Fibroblast of lung (primary cell): ENCODE results near the gene SUSD6. TPM values are rescaled to one million over a fixed set of nuclear protein-coding genes. Genes with fewer than 3 reads are reported as not detected.

Experiments
- DNase-seq, 2 donors: peaks; one replicate each; pipeline versions ENCODE4 v3.0.0 to v3.0.0-alpha.2; 2010; ENCODE audit warnings: low read depth in 2 of 2
- H2AFZ ChIP-seq: 2 replicates; pipeline ENCODE4 v1.5.1; 2012; ENCODE audit warnings: low read length, control low read depth, inconsistent platforms
- H3K27ac ChIP-seq: 2 replicates; pipeline ENCODE4 v1.5.1; 2011; ENCODE audit warnings: low read length, control low read depth; ENCODE audit not compliant: insufficient read depth
- H3K27me3 ChIP-seq: 2 replicates; pipeline ENCODE4 v1.5.1; 2011; ENCODE audit warnings: mild to moderate bottlenecking, low read length; ENCODE audit not compliant: control insufficient read depth, insufficient read depth
- H3K36me3 ChIP-seq: 2 replicates; pipeline ENCODE4 v1.5.1; 2011; ENCODE audit warnings: low read length; ENCODE audit not compliant: control insufficient read depth, insufficient read depth
- H3K4me1 ChIP-seq: 2 replicates; pipeline ENCODE4 v1.5.1; 2011; ENCODE audit warnings: low read length; ENCODE audit not compliant: control insufficient read depth, insufficient read depth; ENCODE audit errors: extremely low read depth
- H3K4me2 ChIP-seq: 2 replicates; pipeline ENCODE4 v1.5.1; 2011; ENCODE audit warnings: low read length, control low read depth; ENCODE audit not compliant: insufficient read depth; ENCODE audit errors: extremely low read depth
- H3K4me3 ChIP-seq, 4 experiments: fragments of 200-600 bp in 1 of 4; sonication (generic) in 1 of 4; replicated peaks in 1 of 4; 2 replicates each; pipeline ENCODE4 v1.5.1; 2011 to 2016; ENCODE audit warnings: low read length in 4 of 4, low read depth in 3 of 4, mild to moderate bottlenecking in 3 of 4, control low read depth in 2 of 4, inconsistent platforms in 1 of 4, mixed read lengths in 1 of 4; ENCODE audit not compliant: insufficient read depth in 1 of 4; ENCODE audit errors: control extremely low read depth in 1 of 4
- H3K79me2 ChIP-seq: 2 replicates; pipeline ENCODE4 v1.5.1; 2012; ENCODE audit warnings: mild to moderate bottlenecking, low read length, inconsistent platforms; ENCODE audit not compliant: control insufficient read depth, insufficient read depth
- H3K9ac ChIP-seq: 2 replicates; pipeline ENCODE4 v1.5.1; 2011; ENCODE audit warnings: mild to moderate bottlenecking, low read length, control low read depth; ENCODE audit not compliant: insufficient read depth
- H3K9me3 ChIP-seq: 2 replicates; pipeline ENCODE4 v1.5.1; 2012; ENCODE audit warnings: low read depth, low read length; ENCODE audit not compliant: control insufficient read depth, insufficient read depth
- H4K20me1 ChIP-seq: 2 replicates; pipeline ENCODE4 v1.5.1; 2011; ENCODE audit warnings: low read length; ENCODE audit not compliant: control insufficient read depth, insufficient read depth; ENCODE audit errors: extremely low read depth
- CTCF ChIP-seq, 2 donors: IDR thresholded peaks in 1 of 2; conservative IDR thresholded peaks in 1 of 2; 1 replicate in 1 of 2; 2 replicates in 1 of 2; pipeline ENCODE4 v1.5.1; 2011 to 2012; ENCODE audit warnings: low read length in 2 of 2, control low read depth in 1 of 2, inconsistent platforms in 1 of 2, low read depth in 1 of 2, mild to moderate bottlenecking in 1 of 2
- EZH2 ChIP-seq: IDR thresholded peaks from 2 replicates; pipeline ENCODE4 v1.5.1; 2012; ENCODE audit warnings: low read length, control low read depth, mild to moderate bottlenecking; ENCODE audit errors: missing control alignments
- polyA plus RNA-seq, 2 donors: library from polyadenylated mRNA; depleted of rRNA in 1 of 2; stranded (reverse) in 1 of 2; unstranded in 1 of 2; fragments of >200 nt; gene quantifications; 2 replicates each; pipeline ENCODE4 v1.2.1, GENCODE V29; 2011 to 2012; ENCODE audit warnings: missing spikeins in 1 of 2
- total RNA-seq: library from RNA; depleted of rRNA; stranded (reverse); fragments of >200 nt; gene quantifications from 2 replicates; pipeline ENCODE4 v1.2.1, GENCODE V29; 2014

The SUSD6 gene
- total and polyA plus RNA-seq, 2 donors (not counting 1 experiment from before 2014, with no cell fraction given), result 9.1 to 11.4 TPM

- TF ChIP-seq CTCF (conservative IDR thresholded peaks at IDR 0.05 in 1 of 2, IDR thresholded peaks at IDR 0.05 in 1 of 2; ENCODE audit: low read depth in 1 of 2, low read length in 2 of 2) (no peak), EZH2 (peak; percentile 45)
- no peak overlapping the region for H3K27ac ChIP-seq
- H3K9ac ChIP-seq, result no peak overlapping the region
- peaks cover 2% of the 10 kb centered on the region for H3K4me1 ChIP-seq
- no peak overlapping the region for H3K4me3 ChIP-seq
- no peaks in the 10 kb centered on the region for H4K20me1 ChIP-seq
- H3K9me3 ChIP-seq, result no peaks in the 10 kb centered on the region
- H3K36me3 ChIP-seq, result no peaks in the 10 kb centered on the region
- no peaks in the 10 kb centered on the region for H3K79me2 ChIP-seq
- peaks cover 13% of the 10 kb centered on the region for H3K27me3 ChIP-seq
- no peak overlapping the region for H2AFZ ChIP-seq
- H3K4me2 ChIP-seq, result no peak overlapping the region
- no peak for DNase-seq
Observed at GRCh38 chr14:69579476-69579875, 31.9 kb upstream of the SUSD6 start.

GRCh38 chr14:69580009-69580577 lies 31.3 kb upstream of the SUSD6 start:
- H3K4me2 ChIP-seq, result no peak overlapping the region
- no peaks in the 10 kb centered on the region for H3K36me3 ChIP-seq
- H3K27ac ChIP-seq, result no peak overlapping the region
- DNase-seq, result peak; percentile 91 to 99
- H3K9me3 ChIP-seq, result no peaks in the 10 kb centered on the region
- peaks cover 11% of the 10 kb centered on the region for H3K27me3 ChIP-seq
- H3K4me3 ChIP-seq, result no peak overlapping the region
- no peaks in the 10 kb centered on the region for H4K20me1 ChIP-seq
- no peaks in the 10 kb centered on the region for H3K79me2 ChIP-seq
- no peak overlapping the region for H2AFZ ChIP-seq
- peaks cover 2% of the 10 kb centered on the region for H3K4me1 ChIP-seq
- TF ChIP-seq EZH2 (no peak), CTCF (conservative IDR thresholded peaks at IDR 0.05 in 1 of 2, IDR thresholded peaks at IDR 0.05 in 1 of 2; ENCODE audit: low read depth in 1 of 2, low read length in 2 of 2) (peak; percentile 59 to 89)
- no peak overlapping the region for H3K9ac ChIP-seq

DNA sequence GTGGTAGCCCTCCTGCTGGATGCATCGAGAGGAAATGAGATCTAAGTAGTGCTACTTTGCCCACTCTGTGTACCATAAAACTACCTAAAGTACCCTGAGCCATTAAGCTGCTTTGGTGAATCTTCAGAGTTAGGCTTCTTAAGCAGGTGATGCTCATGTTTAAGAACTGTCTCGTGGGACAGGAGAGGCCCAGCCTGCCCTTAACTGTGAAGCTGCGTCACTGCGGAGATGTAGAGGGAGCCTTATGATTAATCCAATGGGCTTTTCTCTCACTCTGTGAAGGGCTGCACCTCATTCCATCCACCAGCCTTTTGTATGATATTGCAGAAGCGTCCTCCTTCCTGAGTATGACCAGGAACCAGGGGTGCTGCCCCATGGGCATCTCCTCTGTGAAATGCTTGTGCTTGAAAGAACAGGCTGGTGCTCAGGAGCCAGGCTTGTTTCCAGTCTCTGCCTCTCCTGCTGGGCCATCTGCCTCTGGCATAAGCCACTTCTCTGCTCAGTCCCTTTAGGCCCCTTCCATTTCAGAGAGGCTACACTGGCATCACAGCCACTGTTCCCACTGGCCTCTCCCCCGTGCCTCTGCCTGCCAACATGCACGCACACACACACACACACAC lies 30.0 kb upstream of the SUSD6 start:
- peaks cover 7% of the 10 kb centered on the region for H3K27me3 ChIP-seq
- no peak for TF ChIP-seq CTCF (conservative IDR thresholded peaks at IDR 0.05 in 1 of 2, IDR thresholded peaks at IDR 0.05 in 1 of 2; ENCODE audit: low read depth in 1 of 2, low read length in 2 of 2)
- TF ChIP-seq EZH2, result no peak

More for the DNA sequence above, 30.0 kb upstream of the SUSD6 start:
- H3K4me1 ChIP-seq, result peaks cover 2% of the 10 kb centered on the region
- no peaks in the 10 kb centered on the region for H4K20me1 ChIP-seq
- no peaks in the 10 kb centered on the region for H3K79me2 ChIP-seq
- no peak overlapping the region for H3K4me3 ChIP-seq
- no peak for DNase-seq
- no peak overlapping the region for H2AFZ ChIP-seq
- no peak overlapping the region for H3K27ac ChIP-seq
- H3K4me2 ChIP-seq, result no peak overlapping the region
- H3K36me3 ChIP-seq, result no peaks in the 10 kb centered on the region
- H3K9me3 ChIP-seq, result no peaks in the 10 kb centered on the region
- H3K9ac ChIP-seq, result no peak overlapping the region
